ENCODE results near the gene TIMM29. TPM values are rescaled to one million over a fixed set of nuclear protein-coding genes. Genes with fewer than 3 reads are reported as not detected.

The TIMM29 gene
- polyA plus RNA-seq (2012; ENCODE audit: insufficient read length, low read depth): 28.6 TPM

DNA sequence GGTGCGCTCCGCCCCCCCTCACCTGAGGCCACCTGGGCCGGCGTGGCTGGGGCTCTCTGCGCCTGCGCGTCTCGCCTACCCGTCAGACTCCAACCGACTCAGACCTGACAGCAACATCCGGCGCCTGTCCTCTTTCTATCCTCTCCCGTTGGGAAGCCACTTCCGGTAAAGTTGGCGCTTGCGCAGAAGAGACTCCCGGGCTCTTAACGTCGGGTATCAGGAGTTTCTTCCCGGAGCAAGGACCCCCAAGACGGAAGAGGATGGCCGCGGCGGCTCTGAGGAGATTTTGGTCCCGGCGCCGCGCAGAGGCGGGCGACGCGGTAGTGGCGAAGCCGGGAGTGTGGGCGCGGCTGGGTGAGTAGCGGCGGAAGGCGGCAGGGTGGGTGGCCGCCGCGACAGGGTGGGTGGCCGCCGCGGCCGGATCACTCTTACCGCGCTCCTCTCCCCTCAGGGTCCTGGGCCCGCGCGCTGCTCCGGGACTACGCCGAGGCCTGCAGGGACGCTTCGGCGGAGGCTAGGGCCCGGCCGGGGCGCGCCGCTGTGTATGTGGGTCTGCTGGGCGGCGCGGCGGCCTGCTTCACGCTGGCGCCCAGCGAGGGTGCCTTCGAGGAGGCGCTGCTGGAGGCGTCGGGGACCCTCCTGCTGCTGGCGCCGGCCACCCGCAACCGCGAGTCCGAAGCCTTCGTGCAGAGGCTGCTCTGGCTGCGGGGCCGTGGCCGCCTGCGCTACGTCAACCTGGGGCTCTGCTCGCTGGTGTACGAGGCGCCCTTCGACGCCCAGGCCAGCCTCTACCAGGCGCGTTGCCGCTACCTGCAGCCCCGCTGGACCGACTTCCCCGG, at the start of gene TIMM29, which contains the start of gene YIPF2:
TSS of gene TIMM29 (plus strand) at position 249 of the 839 bp plus-strand sequence. CDS start at position 261, 12 bp downstream.
TSS of gene YIPF2 (minus strand) at position 77 of the 839 bp plus-strand sequence. CDS start 229 bp downstream, outside the sequence.
- peak; percentile 91 for TF ChIP-seq TAF1 (IDR thresholded peaks at IDR 0.05; ENCODE audit: borderline replicate concordance, insufficient read depth, low read length)
- peak; percentile 75; the same call in 1 of the 2 replicates for TF ChIP-seq POLR2AphosphoS5 (IDR thresholded peaks at IDR 0.05; ENCODE audit: low read depth, low read length)
- peak; percentile 66 for TF ChIP-seq FOXP2 (optimal IDR thresholded peaks at IDR 0.05; ENCODE audit: borderline replicate concordance, extremely low read depth, extremely low read length, insufficient read depth)
- TF ChIP-seq, protein P1, sequence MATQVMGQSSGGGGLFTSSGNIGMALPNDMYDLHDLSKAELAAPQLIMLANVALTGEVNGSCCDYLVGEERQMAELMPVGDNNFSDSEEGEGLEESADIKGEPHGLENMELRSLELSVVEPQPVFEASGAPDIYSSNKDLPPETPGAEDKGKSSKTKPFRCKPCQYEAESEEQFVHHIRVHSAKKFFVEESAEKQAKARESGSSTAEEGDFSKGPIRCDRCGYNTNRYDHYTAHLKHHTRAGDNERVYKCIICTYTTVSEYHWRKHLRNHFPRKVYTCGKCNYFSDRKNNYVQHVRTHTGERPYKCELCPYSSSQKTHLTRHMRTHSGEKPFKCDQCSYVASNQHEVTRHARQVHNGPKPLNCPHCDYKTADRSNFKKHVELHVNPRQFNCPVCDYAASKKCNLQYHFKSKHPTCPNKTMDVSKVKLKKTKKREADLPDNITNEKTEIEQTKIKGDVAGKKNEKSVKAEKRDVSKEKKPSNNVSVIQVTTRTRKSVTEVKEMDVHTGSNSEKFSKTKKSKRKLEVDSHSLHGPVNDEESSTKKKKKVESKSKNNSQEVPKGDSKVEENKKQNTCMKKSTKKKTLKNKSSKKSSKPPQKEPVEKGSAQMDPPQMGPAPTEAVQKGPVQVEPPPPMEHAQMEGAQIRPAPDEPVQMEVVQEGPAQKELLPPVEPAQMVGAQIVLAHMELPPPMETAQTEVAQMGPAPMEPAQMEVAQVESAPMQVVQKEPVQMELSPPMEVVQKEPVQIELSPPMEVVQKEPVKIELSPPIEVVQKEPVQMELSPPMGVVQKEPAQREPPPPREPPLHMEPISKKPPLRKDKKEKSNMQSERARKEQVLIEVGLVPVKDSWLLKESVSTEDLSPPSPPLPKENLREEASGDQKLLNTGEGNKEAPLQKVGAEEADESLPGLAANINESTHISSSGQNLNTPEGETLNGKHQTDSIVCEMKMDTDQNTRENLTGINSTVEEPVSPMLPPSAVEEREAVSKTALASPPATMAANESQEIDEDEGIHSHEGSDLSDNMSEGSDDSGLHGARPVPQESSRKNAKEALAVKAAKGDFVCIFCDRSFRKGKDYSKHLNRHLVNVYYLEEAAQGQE (IDR thresholded peaks at IDR 0.05; ENCODE audit: insufficient read depth in 1 of 2, low read depth in 2 of 2, low read length in 2 of 2): no peak
- TF ChIP-seq SIN3A (IDR thresholded peaks at IDR 0.05; ENCODE audit: borderline replicate concordance, insufficient read depth, low read length): peak; percentile 78; the same call in 1 of the 2 replicates

GRCh38 chr19:10881403-10882107, 47.1 kb upstream of the TIMM29 start:
- TF ChIP-seq, protein P1 (IDR thresholded peaks at IDR 0.05; ENCODE audit: insufficient read depth in 1 of 2, low read depth in 2 of 2, low read length in 2 of 2): no peak
- no peak for TF ChIP-seq FOXP2 (optimal IDR thresholded peaks at IDR 0.05; ENCODE audit: borderline replicate concordance, extremely low read depth, extremely low read length, insufficient read depth)
- no peak for TF ChIP-seq POLR2AphosphoS5 (IDR thresholded peaks at IDR 0.05; ENCODE audit: low read depth, low read length)
- TF ChIP-seq TAF1 (IDR thresholded peaks at IDR 0.05; ENCODE audit: borderline replicate concordance, insufficient read depth, low read length): no peak
- no peak for TF ChIP-seq SIN3A (IDR thresholded peaks at IDR 0.05; ENCODE audit: borderline replicate concordance, insufficient read depth, low read length)

- TF ChIP-seq SIN3A (IDR thresholded peaks at IDR 0.05; ENCODE audit: borderline replicate concordance, insufficient read depth, low read length): no peak
- no peak for TF ChIP-seq POLR2AphosphoS5 (IDR thresholded peaks at IDR 0.05; ENCODE audit: low read depth, low read length)
- TF ChIP-seq TAF1 (IDR thresholded peaks at IDR 0.05; ENCODE audit: borderline replicate concordance, insufficient read depth, low read length): no peak
- TF ChIP-seq, protein P1 (IDR thresholded peaks at IDR 0.05; ENCODE audit: insufficient read depth in 1 of 2, low read depth in 2 of 2, low read length in 2 of 2): no peak
- TF ChIP-seq FOXP2 (optimal IDR thresholded peaks at IDR 0.05; ENCODE audit: borderline replicate concordance, extremely low read depth, extremely low read length, insufficient read depth): no peak
These were observed 46.5 kb upstream of the TIMM29 start for GRCh38 chr19:10882108-10882457.

DNA sequence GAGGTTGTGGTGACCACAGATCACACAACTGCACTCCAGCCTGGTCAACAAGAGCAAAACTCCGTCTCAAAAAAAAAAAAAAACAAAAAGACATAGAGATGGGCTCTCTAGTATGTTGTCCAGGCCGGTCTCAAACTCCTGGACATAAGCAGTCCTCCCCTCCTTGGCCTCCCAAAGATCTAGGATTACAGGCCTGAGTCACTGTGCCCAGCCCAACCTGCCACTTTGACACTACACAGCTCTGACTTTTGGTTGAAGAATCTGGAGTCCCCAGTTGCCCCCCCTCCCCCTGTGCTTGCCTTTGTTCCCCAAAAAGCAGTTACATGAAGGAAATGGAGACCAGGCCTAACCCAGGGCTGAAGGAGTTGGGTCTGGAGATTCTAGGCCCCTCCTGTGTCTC, 44.3 kb upstream of the TIMM29 start:
- TF ChIP-seq POLR2AphosphoS5 (IDR thresholded peaks at IDR 0.05; ENCODE audit: low read depth, low read length) (no peak), SIN3A (IDR thresholded peaks at IDR 0.05; ENCODE audit: borderline replicate concordance, insufficient read depth, low read length) (no peak)
- TF ChIP-seq, protein P1 (IDR thresholded peaks at IDR 0.05; ENCODE audit: insufficient read depth in 1 of 2, low read depth in 2 of 2, low read length in 2 of 2): no peak

Data from PFSK-1 (cell line).